Caco-2 (cell line): ENCODE measurements around the gene SDHC. TPM values are rescaled to one million over a fixed set of nuclear protein-coding genes. Genes with fewer than 3 reads are reported as not detected.
A peak's percentile ranks its signal among the peaks of the same experiment; 100 is the strongest.

Experiments
- BruUV-seq: library from RNA; stranded (reverse); fragments of 400-500 nt; replicated peaks from 2 replicates; lab custom pipeline; 2021; lab: Mats Ljungman, UMichigan
- CTCF ChIA-PET: fragments of 300-600 bp; sonication (Branson Sonifier 250); formaldehyde crosslinking; loops from one replicate; lab custom pipeline; 2022; ENCODE audit warnings: antibody characterized with exemption; lab: Charles Lee
- POLR2A ChIA-PET: fragments of 300-600 bp; sonication (Branson Sonifier 250); formaldehyde crosslinking; loops from one replicate; lab custom pipeline; 2022; ENCODE audit warnings: antibody characterized with exemption; lab: Charles Lee
- DNase-seq, 2 experiments: peaks; one replicate each; pipeline versions ENCODE4 v3.0.0 to v3.0.0-alpha.2; 2020 to 2022
- H3K27me3 ChIP-seq: replicated peaks from 2 replicates; pipeline ENCODE4 v1.6.0; 2011; ENCODE audit warnings: low read length; ENCODE audit not compliant: control insufficient read depth, insufficient read depth
- H3K36me3 ChIP-seq: 2 replicates; pipeline ENCODE4 v1.5.1; 2011; ENCODE audit warnings: low read length; ENCODE audit not compliant: control insufficient read depth, insufficient read depth
- H3K4me1 ChIP-seq: fragments of 250-450 bp; sonication (Bioruptor Pico); 2 replicates; pipeline ENCODE4 v1.5.1; 2020; ENCODE audit warnings: mild to moderate bottlenecking
- H3K4me3 ChIP-seq: 2 replicates; pipeline ENCODE4 v1.5.1; 2011; ENCODE audit warnings: low read depth, mild to moderate bottlenecking, control low read depth, low read length
- H3K9me3 ChIP-seq: fragments of 250-450 bp; sonication (Bioruptor Pico); 2 replicates; pipeline ENCODE4 v1.5.1; 2020; ENCODE audit warnings: mild to moderate bottlenecking, moderate library complexity
- H3K27ac Mint-ChIP-seq: one replicate; pipeline ENCODE4 v1.8.0; 2022; ENCODE audit warnings: mixed read lengths; ENCODE audit not compliant: unreplicated experiment
- H3K27me3 Mint-ChIP-seq: one replicate; pipeline ENCODE4 v1.8.0; 2022; ENCODE audit warnings: mixed read lengths; ENCODE audit not compliant: insufficient read depth, unreplicated experiment
- H3K36me3 Mint-ChIP-seq: one replicate; pipeline ENCODE4 v1.8.0; 2022; ENCODE audit warnings: mild to moderate bottlenecking, mixed read lengths; ENCODE audit not compliant: insufficient read depth, unreplicated experiment
- H3K4me1 Mint-ChIP-seq: one replicate; pipeline ENCODE4 v1.8.0; 2022; ENCODE audit warnings: low read depth, mixed read lengths; ENCODE audit not compliant: unreplicated experiment
- H3K4me3 Mint-ChIP-seq: one replicate; pipeline ENCODE4 v1.8.0; 2022; ENCODE audit warnings: mild to moderate bottlenecking, moderate library complexity, mixed read lengths; ENCODE audit not compliant: unreplicated experiment
- H3K9me3 Mint-ChIP-seq: one replicate; pipeline ENCODE4 v1.8.0; 2022; ENCODE audit warnings: mixed read lengths; ENCODE audit not compliant: unreplicated experiment
- intact Hi-C: fragments of 100-400 bp; cut with micrococcal nuclease; formaldehyde crosslinking; loops from one replicate; pipeline ENCODE4 v1.10.0; 2022; ENCODE audit not compliant: unreplicated experiment
- total RNA-seq: library from RNA; stranded (reverse); gene quantifications from 2 replicates; pipeline ENCODE4 v1.2.3, GENCODE V29; 2022
- TF ChIP-seq, protein P1 (sequence below), 2 experiments: fragments of 200-600 bp in 1 of 2; IDR thresholded peaks; 1 replicate in 1 of 2; 2 replicates in 1 of 2; pipeline versions ENCODE4 v1.5.1 to v1.8.0; 2011 to 2022; ENCODE audit warnings: antibody characterized with exemption in 1 of 2, control low read depth in 1 of 2, inconsistent platforms in 1 of 2, low read depth in 1 of 2, low read length in 1 of 2, mild to moderate bottlenecking in 1 of 2, moderate library complexity in 1 of 2; ENCODE audit not compliant: insufficient read depth in 1 of 2, severe bottlenecking in 1 of 2, unreplicated experiment in 1 of 2

SDHC gene
- total RNA-seq, 1 experiment from 2014 or later = 261 TPM

DNA sequence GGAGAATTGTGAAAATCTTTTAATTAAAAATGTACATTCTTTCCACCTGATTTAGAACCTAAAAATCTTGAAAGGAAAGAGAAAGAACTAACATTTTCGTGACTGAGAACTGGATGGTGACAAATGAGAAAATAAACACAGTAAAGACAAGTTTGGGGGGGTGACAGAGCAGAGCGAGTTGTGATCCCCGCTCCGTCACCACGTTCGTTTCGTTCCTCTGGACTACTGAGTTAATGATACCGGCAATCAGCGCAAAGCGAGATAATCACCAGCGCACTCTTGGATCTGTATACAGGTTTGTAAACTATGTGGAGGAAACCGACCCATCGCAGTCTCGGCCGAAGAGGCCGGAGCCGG is 84.7 kb downstream of the SDHC start:
- CTCF ChIA-PET = no interaction called here

DNA sequence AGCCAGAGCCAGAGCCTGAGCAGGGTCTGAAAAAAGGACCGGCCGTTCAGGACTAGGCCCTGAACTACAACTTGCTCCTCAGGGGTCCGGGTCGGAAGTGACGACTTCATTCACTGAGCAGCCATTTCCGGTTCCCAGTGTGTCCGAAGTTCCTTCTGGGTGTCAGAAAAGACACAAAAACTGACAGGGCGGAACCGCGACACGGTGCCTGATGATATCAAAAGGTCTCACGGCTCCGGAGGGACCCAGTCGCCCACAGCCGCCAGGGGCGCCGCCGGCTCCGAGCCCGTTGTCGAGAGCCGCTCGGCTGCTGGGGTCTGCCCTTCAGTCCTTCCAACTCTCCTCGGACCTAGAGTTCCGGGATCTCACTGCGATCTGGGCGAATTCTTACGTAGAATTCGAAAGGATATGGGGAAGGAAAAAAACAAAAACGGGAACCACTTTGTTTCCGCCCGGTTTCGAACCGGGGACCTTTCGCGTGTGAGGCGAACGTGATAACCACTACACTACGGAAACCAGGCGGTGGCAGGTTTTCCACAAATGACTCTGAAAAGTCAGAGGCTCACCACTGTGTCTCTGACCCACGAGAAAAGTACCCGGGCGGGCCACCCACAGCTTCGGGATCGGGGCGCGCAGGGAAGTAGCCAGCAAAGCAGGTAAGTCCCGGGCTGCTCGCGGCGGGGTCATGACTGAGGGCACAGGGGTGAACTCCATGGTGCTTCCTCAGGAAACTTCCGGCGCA is 85.2 kb downstream of the SDHC start:
- peaks cover 11% of the 10 kb centered on the region for H3K4me1 ChIP-seq
- CTCF ChIA-PET = no interaction called here
- H3K4me3 Mint-ChIP-seq = peak overlapping the region; percentile 77
- POLR2A ChIA-PET = no interaction called here
- H3K36me3 ChIP-seq = no peaks in the 10 kb centered on the region
- H3K27me3 Mint-ChIP-seq = no peaks in the 10 kb centered on the region
- TF ChIP-seq, protein P1, sequence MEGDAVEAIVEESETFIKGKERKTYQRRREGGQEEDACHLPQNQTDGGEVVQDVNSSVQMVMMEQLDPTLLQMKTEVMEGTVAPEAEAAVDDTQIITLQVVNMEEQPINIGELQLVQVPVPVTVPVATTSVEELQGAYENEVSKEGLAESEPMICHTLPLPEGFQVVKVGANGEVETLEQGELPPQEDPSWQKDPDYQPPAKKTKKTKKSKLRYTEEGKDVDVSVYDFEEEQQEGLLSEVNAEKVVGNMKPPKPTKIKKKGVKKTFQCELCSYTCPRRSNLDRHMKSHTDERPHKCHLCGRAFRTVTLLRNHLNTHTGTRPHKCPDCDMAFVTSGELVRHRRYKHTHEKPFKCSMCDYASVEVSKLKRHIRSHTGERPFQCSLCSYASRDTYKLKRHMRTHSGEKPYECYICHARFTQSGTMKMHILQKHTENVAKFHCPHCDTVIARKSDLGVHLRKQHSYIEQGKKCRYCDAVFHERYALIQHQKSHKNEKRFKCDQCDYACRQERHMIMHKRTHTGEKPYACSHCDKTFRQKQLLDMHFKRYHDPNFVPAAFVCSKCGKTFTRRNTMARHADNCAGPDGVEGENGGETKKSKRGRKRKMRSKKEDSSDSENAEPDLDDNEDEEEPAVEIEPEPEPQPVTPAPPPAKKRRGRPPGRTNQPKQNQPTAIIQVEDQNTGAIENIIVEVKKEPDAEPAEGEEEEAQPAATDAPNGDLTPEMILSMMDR (IDR thresholded peaks at IDR 0.05; ENCODE audit: insufficient read depth in 1 of 2, low read depth in 1 of 2, low read length in 1 of 2, severe bottlenecking in 1 of 2, unreplicated experiment in 1 of 2) = peak; percentile 28 to 55
- H3K36me3 Mint-ChIP-seq = peaks cover 12% of the 10 kb centered on the region
- intact Hi-C loops = loop anchor here (1.0 to 10.0 kb wide), 2 partner anchors 9 to 45 kb away; no protein-coding TSS in a partner anchor
- BruUV-seq = no TSS peak
- peak; percentile 89 to 91 for DNase-seq
- peak overlapping the region; percentile 63 for H3K4me3 ChIP-seq
- H3K4me1 Mint-ChIP-seq = peaks cover 23% of the 10 kb centered on the region
- H3K27me3 ChIP-seq = no peaks in the 10 kb centered on the region
- H3K9me3 ChIP-seq = no peaks in the 10 kb centered on the region
- peak overlapping the region; percentile 87 for H3K27ac Mint-ChIP-seq
- no peaks in the 10 kb centered on the region for H3K9me3 Mint-ChIP-seq

More for the DNA sequence above, 84.7 kb downstream of the SDHC start:
- POLR2A ChIA-PET = no interaction called here
- intact Hi-C loops = loop anchor here (1.0 to 10.0 kb wide), 2 partner anchors 9 to 46 kb away; no protein-coding TSS in a partner anchor
- H3K9me3 ChIP-seq = no peaks in the 10 kb centered on the region
- peaks cover 12% of the 10 kb centered on the region for H3K36me3 Mint-ChIP-seq
- H3K9me3 Mint-ChIP-seq = no peaks in the 10 kb centered on the region
- H3K27ac Mint-ChIP-seq = peak overlapping the region; percentile 87
- H3K27me3 Mint-ChIP-seq = no peaks in the 10 kb centered on the region
- DNase-seq = no peak
- no peaks in the 10 kb centered on the region for H3K27me3 ChIP-seq
- BruUV-seq = no TSS peak
- H3K4me3 ChIP-seq = peak overlapping the region; percentile 63
- H3K4me1 Mint-ChIP-seq = peaks cover 26% of the 10 kb centered on the region
- H3K4me3 Mint-ChIP-seq = peak overlapping the region; percentile 77
- TF ChIP-seq, protein P1 (IDR thresholded peaks at IDR 0.05; ENCODE audit: insufficient read depth in 1 of 2, low read depth in 1 of 2, low read length in 1 of 2, severe bottlenecking in 1 of 2, unreplicated experiment in 1 of 2) = no peak
- no peaks in the 10 kb centered on the region for H3K36me3 ChIP-seq
- peaks cover 11% of the 10 kb centered on the region for H3K4me1 ChIP-seq

DNA sequence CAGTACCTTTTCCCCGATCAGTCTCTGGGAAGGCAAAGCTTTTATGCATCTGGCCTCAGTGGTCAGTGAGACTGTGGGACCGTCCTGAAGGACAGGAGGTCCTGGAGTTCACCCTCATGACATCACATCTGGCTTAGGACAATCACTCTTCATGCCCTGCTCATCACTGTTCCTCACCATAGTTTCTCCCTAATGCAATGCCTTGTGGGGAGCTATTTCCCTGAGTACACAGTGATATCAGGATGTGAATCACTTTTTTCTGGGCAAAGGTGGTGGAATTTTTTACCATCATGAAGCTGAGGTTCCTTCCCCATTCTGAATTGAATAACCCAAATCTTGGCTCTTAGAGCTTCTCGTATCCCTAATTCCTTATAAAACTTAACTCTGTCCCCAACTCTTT is 88.3 kb downstream of the SDHC start:
- no TSS peak for BruUV-seq
- no peak for DNase-seq
- Mint-ChIP-seq H3K27ac (no peak overlapping the region), H3K9me3 (no peaks in the 10 kb centered on the region), H3K4me1 (peaks cover 18% of the 10 kb centered on the region), H3K27me3 (no peaks in the 10 kb centered on the region), H3K36me3 (peaks cover 12% of the 10 kb centered on the region), H3K4me3 (no peak overlapping the region)
- TF ChIP-seq, protein P1 (IDR thresholded peaks at IDR 0.05; ENCODE audit: insufficient read depth in 1 of 2, low read depth in 1 of 2, low read length in 1 of 2, severe bottlenecking in 1 of 2, unreplicated experiment in 1 of 2) = no peak
- intact Hi-C loops = no loop called here
- Histone ChIP-seq H3K4me1 (peaks cover 9% of the 10 kb centered on the region), H3K4me3 (no peak overlapping the region), H3K9me3 (no peaks in the 10 kb centered on the region), H3K36me3 (no peaks in the 10 kb centered on the region), H3K27me3 (no peaks in the 10 kb centered on the region)
- ChIA-PET CTCF (no interaction called here), POLR2A (interaction anchor here (0.6 kb wide), 1 partner anchor 381 kb away, joined by 3 read pairs; the partner anchor contains the start of gene F11R)
